A673 (cell line): Measurements from ENCODE around the gene SPECC1. TPM values are rescaled to one million over a fixed set of nuclear protein-coding genes. Genes with fewer than 3 reads are reported as not detected.

Experiments
- BruUV-seq: library from RNA; stranded (reverse); fragments of 400-500 nt; replicated peaks from 2 replicates; lab custom pipeline; 2021; lab: Mats Ljungman, UMichigan
- CTCF ChIA-PET: fragments of 300-600 bp; sonication (Branson Sonifier 250); formaldehyde crosslinking; loops from one replicate; lab custom pipeline; 2022; ENCODE audit warnings: antibody characterized with exemption; lab: Charles Lee
- POLR2A ChIA-PET: fragments of 300-600 bp; sonication (Branson Sonifier 250); formaldehyde crosslinking; loops from one replicate; lab custom pipeline; 2022; ENCODE audit warnings: antibody characterized with exemption; ENCODE audit not compliant: low non-redundant PET; lab: Charles Lee
- DNase-seq: peaks from one replicate; pipeline ENCODE4 v3.0.0-alpha.2; 2015; ENCODE audit warnings: low spot score
- H3K27ac ChIP-seq: fragments of 200-600 bp; sonication (generic); 2 replicates; pipeline ENCODE4 v1.5.1; 2016; ENCODE audit warnings: mixed run types, low read depth, mild to moderate bottlenecking, mixed read lengths, antibody characterized with exemption, low read length; ENCODE audit not compliant: poor library complexity, severe bottlenecking
- H3K27me3 ChIP-seq: fragments of 200-600 bp; sonication (generic); replicated peaks from 2 replicates; pipeline ENCODE4 v1.6.1; 2017; ENCODE audit warnings: mixed run types, low read depth, mild to moderate bottlenecking, mixed read lengths, antibody characterized with exemption, low read length; ENCODE audit not compliant: insufficient read depth, poor library complexity
- H3K36me3 ChIP-seq: fragments of 200-600 bp; sonication (generic); 2 replicates; pipeline ENCODE4 v1.6.1; 2016; ENCODE audit warnings: mixed run types, mild to moderate bottlenecking, mixed read lengths, antibody characterized with exemption, low read length; ENCODE audit not compliant: insufficient read depth, poor library complexity, severe bottlenecking
- H3K4me1 ChIP-seq: fragments of 200-600 bp; sonication (generic); 2 replicates; pipeline ENCODE4 v1.6.1; 2017; ENCODE audit warnings: mixed run types, mild to moderate bottlenecking, mixed read lengths, antibody characterized with exemption, low read length; ENCODE audit not compliant: insufficient read depth, poor library complexity, severe bottlenecking
- H3K4me3 ChIP-seq: fragments of 200-600 bp; sonication (generic); 2 replicates; pipeline ENCODE4 v1.5.1; 2016; ENCODE audit warnings: low read depth, mixed run types, mild to moderate bottlenecking, mixed read lengths, low read length; ENCODE audit not compliant: poor library complexity, severe bottlenecking
- H3K9me3 ChIP-seq: fragments of 200-600 bp; sonication (generic); 2 replicates; pipeline ENCODE4 v1.6.1; 2016; ENCODE audit warnings: mixed run types, low read depth, mild to moderate bottlenecking, mixed read lengths, antibody characterized with exemption, low read length; ENCODE audit not compliant: poor library complexity, severe bottlenecking
- CTCF ChIP-seq: fragments of 300-800, 200-600 bp; sonication (generic); conservative IDR thresholded peaks from 2 replicates; pipeline ENCODE4 v1.5.1; 2017; ENCODE audit warnings: low read depth, mild to moderate bottlenecking, antibody characterized with exemption, low read length, moderate library complexity, mixed read lengths
- EZH2 ChIP-seq: fragments of 200-600 bp; sonication (generic); IDR thresholded peaks from 2 replicates; pipeline ENCODE4 v1.6.1; 2017; ENCODE audit warnings: borderline replicate concordance, low read depth, mild to moderate bottlenecking, mixed read lengths, antibody characterized with exemption, low read length; ENCODE audit not compliant: poor library complexity, severe bottlenecking
- intact Hi-C: fragments of 100-400 bp; cut with micrococcal nuclease; formaldehyde crosslinking; loops from one replicate; pipeline ENCODE4 v1.10.0; 2022; ENCODE audit not compliant: unreplicated experiment
- total RNA-seq: library from RNA; stranded (reverse); gene quantifications from 2 replicates; pipeline ENCODE4 v1.2.3, GENCODE V29; 2021

SPECC1 gene
- total RNA-seq, 1 experiment from 2014 or later: 5.8 TPM

- CTCF ChIA-PET: no interaction called here
- BruUV-seq: no TSS peak
- H3K4me1 ChIP-seq: peaks cover 20% of the 10 kb centered on the region
- no peaks in the 10 kb centered on the region for H3K36me3 ChIP-seq
- POLR2A ChIA-PET: no interaction called here
- H3K27ac ChIP-seq: no peak overlapping the region
- no peaks in the 10 kb centered on the region for H3K9me3 ChIP-seq
- no peaks in the 10 kb centered on the region for H3K27me3 ChIP-seq
- DNase-seq: no peak
- H3K4me3 ChIP-seq: no peak overlapping the region
- intact Hi-C loops: no loop called here
- no peak for TF ChIP-seq CTCF
Observed at GRCh38 chr17:20271011-20271610, 262.0 kb downstream of the SPECC1 start.

- no peak overlapping the region for H3K27ac ChIP-seq
- intact Hi-C loops: no loop called here
- H3K27me3 ChIP-seq: no peaks in the 10 kb centered on the region
- no peak overlapping the region for H3K4me3 ChIP-seq
- no peaks in the 10 kb centered on the region for H3K9me3 ChIP-seq
- no peaks in the 10 kb centered on the region for H3K36me3 ChIP-seq
- ChIA-PET POLR2A (no interaction called here), CTCF (no interaction called here)
- TF ChIP-seq CTCF (no peak), EZH2 (no peak)
- no peak for DNase-seq
- BruUV-seq: no TSS peak
- peaks cover 3% of the 10 kb centered on the region for H3K4me1 ChIP-seq
Observed at GRCh38 chr17:20273741-20274500, 264.8 kb downstream of the SPECC1 start.

GRCh38 chr17:20275653-20276052, 266.5 kb downstream of the SPECC1 start:
- no peak for TF ChIP-seq EZH2
- TF ChIP-seq CTCF: no peak
- H3K27me3 ChIP-seq: no peaks in the 10 kb centered on the region
- DNase-seq: no peak
- no peaks in the 10 kb centered on the region for H3K9me3 ChIP-seq
- CTCF ChIA-PET: no interaction called here
- H3K4me1 ChIP-seq: peaks cover 3% of the 10 kb centered on the region
- H3K27ac ChIP-seq: no peak overlapping the region
- POLR2A ChIA-PET: no interaction called here
- intact Hi-C loops: no loop called here
- H3K4me3 ChIP-seq: no peak overlapping the region
- no peaks in the 10 kb centered on the region for H3K36me3 ChIP-seq
- BruUV-seq: no TSS peak
